ENCODE results near the gene PABPN1. TPM values are rescaled to one million over a fixed set of nuclear protein-coding genes. Genes with fewer than 3 reads are reported as not detected.

Gene PABPN1
- total RNA-seq, 2 donors from 2014 or later, result 44.8 to 54.9 TPM

- no peaks in the 10 kb centered on the region for H3K9me3 ChIP-seq
- H3K36me3 ChIP-seq, result peaks cover 6% of the 10 kb centered on the region
- DNase-seq (ENCODE audit: low spot score) (no peak), ATAC-seq (ENCODE audit: insufficient number of reproducible peaks, low FRiP score, low read depth) (no peak)
- H3K27ac ChIP-seq, result no peak overlapping the region
- H3K4me3 ChIP-seq, result no peak overlapping the region
- TF ChIP-seq CTCF (IDR thresholded peaks at IDR 0.05), result no peak
- no peaks in the 10 kb centered on the region for H3K27me3 ChIP-seq (replicated peaks; ENCODE audit: insufficient read depth)
- H3K4me1 ChIP-seq (ENCODE audit: control insufficient read depth in 1 of 2, low read depth in 2 of 2), result peaks cover 0 to 11% of the 10 kb centered on the region in 2 donors
These were observed 36.0 kb downstream of the PABPN1 start for GRCh38 chr14:23357261-23357660.

- ATAC-seq (ENCODE audit: insufficient number of reproducible peaks, low FRiP score, low read depth), result no peak
These were observed 36.8 kb downstream of the PABPN1 start for GRCh38 chr14:23358042-23358441.

GRCh38 chr14:23358553-23359166 is 37.4 kb downstream of the PABPN1 start:
- Histone ChIP-seq H3K27me3 (replicated peaks; ENCODE audit: insufficient read depth) (no peaks in the 10 kb centered on the region), H3K27ac (no peak overlapping the region), H3K9me3 (no peaks in the 10 kb centered on the region), H3K4me1 (ENCODE audit: control insufficient read depth in 1 of 2, low read depth in 2 of 2) (peaks cover 0 to 20% of the 10 kb centered on the region in 2 donors), H3K36me3 (peaks cover 6% of the 10 kb centered on the region), H3K4me3 (no peak overlapping the region)
- DNase-seq (ENCODE audit: low spot score) (no peak), ATAC-seq (ENCODE audit: insufficient number of reproducible peaks, low FRiP score, low read depth) (no peak)
- no peak for TF ChIP-seq CTCF (IDR thresholded peaks at IDR 0.05)

More at GRCh38 chr14:23358042-23358441, 36.8 kb downstream of the PABPN1 start:
- Histone ChIP-seq H3K27me3 (replicated peaks; ENCODE audit: insufficient read depth) (no peaks in the 10 kb centered on the region), H3K27ac (no peak overlapping the region), H3K9me3 (no peaks in the 10 kb centered on the region), H3K36me3 (peaks cover 6% of the 10 kb centered on the region), H3K4me1 (ENCODE audit: control insufficient read depth in 1 of 2, low read depth in 2 of 2) (peaks cover 0 to 15% of the 10 kb centered on the region in 2 donors), H3K4me3 (no peak overlapping the region)
- TF ChIP-seq CTCF (IDR thresholded peaks at IDR 0.05), result no peak
- no peak for DNase-seq (ENCODE audit: low spot score)

- H3K4me1 ChIP-seq (ENCODE audit: control insufficient read depth in 1 of 2, low read depth in 2 of 2), result peaks cover 0 to 26% of the 10 kb centered on the region in 2 donors
These were observed 37.9 kb downstream of the PABPN1 start for GRCh38 chr14:23359167-23359626.

More at GRCh38 chr14:23359167-23359626, 37.9 kb downstream of the PABPN1 start:
- no peak overlapping the region for H3K27ac ChIP-seq
- no peak for DNase-seq (ENCODE audit: low spot score)
- ATAC-seq (ENCODE audit: insufficient number of reproducible peaks, low FRiP score, low read depth), result no peak
- H3K9me3 ChIP-seq, result no peaks in the 10 kb centered on the region
- TF ChIP-seq CTCF (IDR thresholded peaks at IDR 0.05), result no peak
- no peak overlapping the region for H3K4me3 ChIP-seq
- H3K36me3 ChIP-seq, result peaks cover 6% of the 10 kb centered on the region
- no peaks in the 10 kb centered on the region for H3K27me3 ChIP-seq (replicated peaks; ENCODE audit: insufficient read depth)
